GM10248 (cell line): Measurements from ENCODE around the gene MAP4.
"Not testable (repeated sequence)": the region's sequence is repeated elsewhere in the genome, so short reads cannot be mapped to it uniquely, and the experiment has no call there.

Source experiments
- CTCF ChIA-PET: fragments of 300-600 bp; sonication (Branson Sonifier 250); formaldehyde crosslinking; extraction: SDS; loops from one replicate; lab custom pipeline; 2021; ENCODE audit warnings: antibody characterized with exemption; lab: Yijun Ruan, JAX
- POLR2A ChIA-PET: fragments of 350-650 bp; sonication (Branson Sonifier 250); formaldehyde crosslinking; extraction: SDS; loops from one replicate; lab custom pipeline; 2020; ENCODE audit warnings: antibody characterized with exemption; lab: Yijun Ruan, JAX
- DNase-seq: peaks from one replicate; pipeline ENCODE4 v3.0.0; 2012; ENCODE audit errors: extremely low spot score
- CTCF ChIP-seq: IDR thresholded peaks from 2 replicates; pipeline ENCODE4 v1.5.1; 2012; ENCODE audit warnings: mild to moderate bottlenecking, low read depth; ENCODE audit errors: extremely low read depth, missing control alignments, control extremely low read depth

MAP4 gene

GRCh38 chr3:48015431-48016180, 610 bp downstream of the MAP4 start:
- ChIA-PET CTCF (interaction anchor here (1.0 to 4.6 kb wide), 3 partner anchors 11 to 26 kb away, joined by 3 to 25 read pairs (median 3); no protein-coding TSS in a partner anchor), POLR2A (no interaction called here)
- DNase-seq = no peak
- no peak for TF ChIP-seq CTCF

DNA sequence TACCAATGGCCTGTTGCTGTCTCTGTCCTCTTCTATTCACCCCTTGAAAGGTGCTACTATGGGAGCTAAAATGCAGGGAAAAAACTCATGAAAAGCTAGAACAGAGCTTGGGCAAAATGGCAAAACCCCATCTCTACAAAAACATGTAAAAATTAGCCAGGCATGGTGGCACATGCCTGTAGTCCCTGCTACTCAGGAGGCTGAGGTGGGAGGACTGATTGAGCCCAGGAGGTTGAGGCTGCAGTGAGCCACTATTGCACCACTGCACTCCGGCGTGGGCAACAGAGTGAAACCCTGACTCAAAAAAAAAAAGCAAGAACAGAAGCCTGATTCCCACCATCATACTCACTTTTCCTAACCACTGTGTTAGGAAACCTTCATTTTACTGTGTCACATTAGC, 1.9 kb downstream of the MAP4 start:
- ChIA-PET POLR2A (no interaction called here), CTCF (interaction anchor here (1.0 to 4.6 kb wide), 6 partner anchors 9 to 144 kb away, joined by 3 to 25 read pairs (median 5); no protein-coding TSS in a partner anchor)
- TF ChIP-seq CTCF = no peak
- DNase-seq = no peak

DNA sequence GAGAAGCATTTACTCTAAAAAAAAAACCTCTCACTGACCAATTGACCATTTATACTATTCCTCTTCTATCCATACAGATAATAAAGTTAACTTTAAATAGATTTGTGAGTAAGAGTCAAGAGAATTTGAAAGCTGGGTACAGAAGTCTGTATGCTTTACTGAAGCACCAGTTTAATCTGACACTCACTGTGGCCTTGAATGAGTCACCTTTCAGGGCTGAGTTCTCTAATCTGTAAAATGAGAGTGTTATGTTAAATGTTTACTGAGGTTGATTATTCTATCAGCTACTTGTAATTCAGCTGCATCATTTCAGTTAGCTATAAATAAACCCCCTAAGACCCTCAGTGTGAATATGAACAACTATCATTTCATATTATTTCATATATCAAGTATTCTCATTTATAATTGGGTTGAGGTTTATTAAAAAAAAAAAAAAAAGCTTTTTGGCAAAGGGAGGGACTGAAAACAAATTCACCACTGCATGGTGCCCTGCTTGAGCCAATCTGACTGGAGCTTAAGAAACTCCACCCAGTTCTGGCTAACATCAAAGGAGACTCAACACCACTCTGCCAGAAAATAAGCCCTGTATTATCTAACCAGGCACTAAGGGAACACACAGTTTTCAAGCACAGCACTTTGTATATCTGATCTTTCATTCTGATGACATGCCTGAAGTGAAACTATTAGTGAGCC, 2.8 kb downstream of the MAP4 start:
- TF ChIP-seq CTCF = no peak
- no peak for DNase-seq
- ChIA-PET CTCF (interaction anchor here (1.0 to 4.6 kb wide), 8 partner anchors 8 to 144 kb away, joined by 3 to 25 read pairs (median 4); no protein-coding TSS in a partner anchor), POLR2A (no interaction called here)

GRCh38 chr3:48012659-48013058, 3.6 kb downstream of the MAP4 start:
- ChIA-PET POLR2A (no interaction called here), CTCF (interaction anchor here (1.1 to 4.6 kb wide), 5 partner anchors 9 to 139 kb away, joined by 3 to 25 read pairs (median 9); no protein-coding TSS in a partner anchor)
- DNase-seq = no peak
- TF ChIP-seq CTCF = no peak

- POLR2A ChIA-PET, CTCF ChIA-PET: not testable (repeated sequence)
Measured at GRCh38 chr3:48008066-48008465, 8.2 kb downstream of the MAP4 start.

DNA sequence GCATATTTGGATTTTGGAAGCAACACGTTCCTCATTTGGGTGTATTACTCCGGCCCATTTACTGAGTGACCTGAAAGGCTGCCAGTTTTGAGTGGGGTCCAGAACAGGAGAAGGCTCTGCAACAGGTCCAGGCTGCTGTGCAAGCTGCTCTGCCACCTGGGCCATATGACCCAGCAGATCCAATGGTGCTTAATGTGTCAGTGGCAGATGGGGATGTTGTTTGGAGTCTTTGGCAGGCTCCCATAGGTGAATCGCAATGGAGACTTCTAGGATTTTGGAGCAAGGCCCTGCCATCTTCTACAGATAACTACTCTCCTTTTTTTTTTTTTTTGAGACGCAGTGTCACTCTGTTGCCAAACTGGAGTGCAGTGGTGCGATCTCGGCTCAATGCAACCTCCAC, 8.9 kb downstream of the MAP4 start:
- DNase-seq, POLR2A ChIA-PET, CTCF ChIA-PET: not testable (repeated sequence)

More at GRCh38 chr3:48008066-48008465, 8.2 kb downstream of the MAP4 start:
- DNase-seq = not testable (repeated sequence)

- CTCF ChIA-PET, POLR2A ChIA-PET, DNase-seq: not testable (repeated sequence)
Measured at GRCh38 chr3:48006794-48007193, 9.4 kb downstream of the MAP4 start.

GRCh38 chr3:48004694-48005093, 11.5 kb downstream of the MAP4 start:
- no peak for TF ChIP-seq CTCF
- ChIA-PET CTCF (interaction anchor here (1.8 to 3.2 kb wide), 4 partner anchors 7 to 147 kb away, joined by 6 to 11 read pairs (median 8); no protein-coding TSS in a partner anchor), POLR2A (no interaction called here)
- no peak for DNase-seq
